ENCODE data around the gene GALNT7. TPM values are rescaled to one million over a fixed set of nuclear protein-coding genes. Genes with fewer than 3 reads are reported as not detected.

GALNT7 gene
- total RNA-seq, 1 donor from 2014 or later = 6.1 TPM

GRCh38 chr4:173256825-173257224 lies 88.2 kb downstream of the GALNT7 start:
- H3K4me1 ChIP-seq = no peaks in the 10 kb centered on the region
- H3K4me3 ChIP-seq = no peak overlapping the region
- intact Hi-C loops (cut with micrococcal nuclease) = loop anchor here (5.0 kb wide), 2 partner anchors 230 to 245 kb away; no protein-coding TSS in a partner anchor
- H3K27me3 ChIP-seq (ENCODE audit: low read depth) = no peaks in the 10 kb centered on the region
- H3K36me3 ChIP-seq = no peaks in the 10 kb centered on the region
- no peak for TF ChIP-seq CTCF (IDR thresholded peaks at IDR 0.05; ENCODE audit: borderline replicate concordance)
- DNase-seq = no peak
- no peaks in the 10 kb centered on the region for H3K9me3 ChIP-seq (replicated peaks)
- H3K27ac ChIP-seq (replicated peaks) = no peak overlapping the region

GRCh38 chr4:173257732-173258717 lies 89.4 kb downstream of the GALNT7 start:
- DNase-seq = peak; percentile 46
- intact Hi-C loops (cut with micrococcal nuclease) = loop anchor here (5.0 kb wide), 2 partner anchors 231 to 246 kb away; no protein-coding TSS in a partner anchor
- no peak overlapping the region for H3K4me3 ChIP-seq
- no peaks in the 10 kb centered on the region for H3K27me3 ChIP-seq (ENCODE audit: low read depth)
- H3K36me3 ChIP-seq = no peaks in the 10 kb centered on the region
- H3K27ac ChIP-seq (replicated peaks) = no peak overlapping the region
- peak; percentile 91 for TF ChIP-seq CTCF (IDR thresholded peaks at IDR 0.05; ENCODE audit: borderline replicate concordance)
- no peaks in the 10 kb centered on the region for H3K4me1 ChIP-seq
- no peaks in the 10 kb centered on the region for H3K9me3 ChIP-seq (replicated peaks)

GRCh38 chr4:173258866-173259265 lies 90.3 kb downstream of the GALNT7 start:
- no peaks in the 10 kb centered on the region for H3K27me3 ChIP-seq (ENCODE audit: low read depth)
- TF ChIP-seq CTCF (IDR thresholded peaks at IDR 0.05; ENCODE audit: borderline replicate concordance) = no peak
- H3K9me3 ChIP-seq (replicated peaks) = no peaks in the 10 kb centered on the region
- H3K36me3 ChIP-seq = no peaks in the 10 kb centered on the region
- DNase-seq = no peak
- intact Hi-C loops (cut with micrococcal nuclease) = loop anchor here (5.0 kb wide), 2 partner anchors 232 to 247 kb away; no protein-coding TSS in a partner anchor
- no peak overlapping the region for H3K27ac ChIP-seq (replicated peaks)
- H3K4me1 ChIP-seq = no peaks in the 10 kb centered on the region
- no peak overlapping the region for H3K4me3 ChIP-seq

- intact Hi-C loops (cut with micrococcal nuclease) = loop anchor here (5.0 kb wide), 2 partner anchors 232 to 247 kb away; no protein-coding TSS in a partner anchor
- no peak overlapping the region for H3K27ac ChIP-seq (replicated peaks)
These were observed 90.7 kb downstream of the GALNT7 start for GRCh38 chr4:173259310-173259709.

GRCh38 chr4:173261052-173261451 lies 92.4 kb downstream of the GALNT7 start:
- no peak for DNase-seq
- no peak for TF ChIP-seq CTCF (IDR thresholded peaks at IDR 0.05; ENCODE audit: borderline replicate concordance)
- H3K4me1 ChIP-seq = peaks cover 11% of the 10 kb centered on the region
- no peaks in the 10 kb centered on the region for H3K27me3 ChIP-seq (ENCODE audit: low read depth)
- H3K27ac ChIP-seq (replicated peaks) = no peak overlapping the region
- intact Hi-C loops (cut with micrococcal nuclease) = no loop called here
- no peak overlapping the region for H3K4me3 ChIP-seq
- no peaks in the 10 kb centered on the region for H3K9me3 ChIP-seq (replicated peaks)
- H3K36me3 ChIP-seq = no peaks in the 10 kb centered on the region

More at GRCh38 chr4:173259310-173259709, 90.7 kb downstream of the GALNT7 start:
- DNase-seq = no peak
- H3K9me3 ChIP-seq (replicated peaks) = no peaks in the 10 kb centered on the region
- H3K36me3 ChIP-seq = no peaks in the 10 kb centered on the region
- H3K4me3 ChIP-seq = no peak overlapping the region
- peaks cover under 1% of the 10 kb centered on the region for H3K4me1 ChIP-seq
- H3K27me3 ChIP-seq (ENCODE audit: low read depth) = no peaks in the 10 kb centered on the region
- no peak for TF ChIP-seq CTCF (IDR thresholded peaks at IDR 0.05; ENCODE audit: borderline replicate concordance)
